Hematopoietic multipotent progenitor cell treated with erythropoietin and hydrocortisone succinate and interleukin-3 and kit ligand, for 6 days (in vitro differentiated cells): ENCODE data around the gene HPS4.
"Not testable (repeated sequence)": the region's sequence is repeated elsewhere in the genome, so short reads cannot be mapped to it uniquely, and the experiment has no call there.

Source experiments
- DNase-seq: peaks from one replicate; pipeline ENCODE4 v3.0.0-alpha.2; 2015

HPS4 gene

DNA sequence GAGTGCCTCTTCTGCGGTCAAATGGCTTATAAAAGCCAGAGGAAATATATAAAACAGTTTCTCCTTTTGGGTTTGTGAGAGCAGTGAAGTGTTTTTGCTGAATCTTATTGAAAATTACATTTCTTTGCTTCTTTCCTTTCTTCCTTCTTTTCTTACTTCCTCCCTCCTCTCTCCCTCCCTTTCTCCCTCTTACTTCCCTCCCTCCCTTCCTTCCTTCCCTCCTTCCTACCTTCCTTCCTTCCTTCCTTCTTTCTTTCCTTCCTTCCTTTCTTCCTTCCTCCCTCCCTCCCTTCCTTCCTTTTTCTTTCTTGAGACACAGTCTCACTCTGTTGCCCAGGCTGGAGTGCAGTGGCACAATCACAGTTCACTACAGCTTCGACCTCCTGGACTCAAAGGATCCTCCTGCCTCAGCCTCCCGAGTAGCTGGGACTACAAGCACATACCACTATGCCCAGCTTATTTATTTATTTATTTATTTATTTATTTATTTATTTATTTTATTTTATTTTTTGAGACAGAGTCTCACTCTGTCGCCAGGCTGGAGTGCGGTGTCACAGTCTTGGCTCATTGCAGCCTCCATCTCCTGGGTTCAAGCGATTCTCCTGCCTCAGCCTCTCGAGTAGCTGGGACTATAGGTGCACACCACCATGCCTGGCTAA, 74.9 kb downstream of the HPS4 start:
- DNase-seq: not testable (repeated sequence)

DNA sequence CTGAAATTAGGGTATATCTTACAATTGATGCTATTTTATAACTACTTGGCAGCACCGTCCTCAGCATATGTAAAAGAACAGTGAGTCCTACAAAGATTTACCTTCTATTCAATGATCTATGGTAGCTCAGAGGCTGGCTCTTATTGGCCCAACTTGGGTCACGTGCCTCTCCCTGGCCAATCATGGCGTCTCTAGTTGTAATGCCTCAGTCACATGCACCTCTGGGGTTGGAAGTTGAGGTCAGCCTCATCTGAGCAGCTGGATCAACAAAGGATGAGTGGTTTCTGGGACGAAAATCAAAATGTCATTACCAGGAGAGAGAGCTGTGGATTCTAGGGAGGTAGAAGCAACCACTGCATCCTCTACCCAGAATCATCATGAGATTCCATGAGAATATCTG, 77.5 kb downstream of the HPS4 start:
- no peak for DNase-seq

DNA sequence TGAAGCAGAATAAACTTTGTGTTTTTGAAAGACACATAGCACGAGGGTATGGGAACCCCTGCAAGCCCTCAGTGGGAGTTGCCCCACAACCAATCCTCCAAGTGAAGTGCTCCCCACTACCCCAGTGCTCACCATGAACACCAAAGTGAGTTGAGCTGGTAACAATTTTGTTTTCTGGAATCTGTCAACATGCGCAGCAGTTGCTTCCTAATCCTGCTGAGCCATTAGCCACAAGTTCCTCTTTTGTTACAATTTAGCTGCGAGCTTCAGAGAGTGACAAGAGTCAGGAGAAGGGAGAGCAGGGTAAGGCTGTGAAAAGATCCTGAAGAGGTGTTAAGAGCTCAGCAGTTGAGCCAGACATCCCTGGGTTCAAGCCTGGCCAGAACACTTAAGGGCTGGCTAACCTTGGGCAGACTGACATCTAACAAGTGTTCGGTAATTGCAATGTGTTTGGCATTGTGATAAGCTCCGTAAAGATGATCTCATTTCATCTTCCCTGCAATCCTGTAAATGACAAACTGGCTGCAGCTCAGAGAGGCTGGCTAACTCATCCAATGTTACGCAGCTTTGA, 78.6 kb downstream of the HPS4 start:
- DNase-seq: peak; percentile 79

DNA sequence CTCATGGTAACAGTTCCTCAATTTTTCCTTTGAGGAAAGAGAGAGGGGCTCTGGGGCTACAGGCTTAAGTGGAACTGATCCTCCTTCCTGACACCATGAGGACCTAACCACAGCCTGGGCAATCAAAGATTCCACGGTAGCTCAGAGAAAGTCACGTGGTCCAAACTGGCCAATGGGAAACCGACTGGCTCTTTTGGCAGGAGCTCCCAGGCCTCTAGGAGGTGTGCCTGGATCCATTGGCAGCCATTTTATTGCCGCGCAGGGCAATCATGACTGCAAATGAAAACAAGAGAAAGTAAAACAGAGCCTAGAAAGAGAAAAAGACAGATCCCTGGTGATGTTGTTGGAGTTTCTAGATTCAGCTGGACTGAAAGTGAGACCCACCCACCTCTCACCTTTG, 81.9 kb downstream of the HPS4 start:
- no peak for DNase-seq
